Kidney (tissue), 14 donors: ENCODE results near the gene HLA-DMA. TPM values are rescaled to one million over a fixed set of nuclear protein-coding genes. Genes with fewer than 3 reads are reported as not detected.

ENCODE experiments used
- DNase-seq, 5 donors: peaks; one replicate each; pipeline ENCODE4 v3.0.0-alpha.2; 2013 to 2020
- FAIRE-seq: peaks from 2 replicates; lab custom pipeline; 2012; peaks lifted over from hg19 to GRCh38; lab: Jason Lieb, UNC
- H3K27ac ChIP-seq, 2 donors: one replicate each; pipeline ENCODE4 v1.7.0; 2013; ENCODE audit warnings: low read depth in 2 of 2, low read length in 2 of 2, inconsistent platforms in 1 of 2
- H3K27me3 ChIP-seq: one replicate; pipeline ENCODE4 v1.7.1; 2013; ENCODE audit warnings: low read length, inconsistent platforms; ENCODE audit not compliant: control insufficient read depth, insufficient read depth
- H3K36me3 ChIP-seq, 3 donors: one replicate each; pipeline versions ENCODE4 v1.7.0 to v1.7.1; 2013; ENCODE audit warnings: low read length in 3 of 3, control low read depth in 1 of 3, inconsistent platforms in 1 of 3; ENCODE audit not compliant: insufficient read depth in 3 of 3, control insufficient read depth in 2 of 3
- H3K4me1 ChIP-seq, 3 donors: one replicate each; pipeline versions ENCODE4 v1.7.0 to v1.7.1; 2013; ENCODE audit warnings: low read length in 3 of 3, inconsistent platforms in 1 of 3, low read depth in 1 of 3; ENCODE audit not compliant: control insufficient read depth in 2 of 3, insufficient read depth in 2 of 3
- H3K4me3 ChIP-seq, 3 donors: one replicate each; pipeline versions ENCODE4 v1.7.0 to v1.8.1; 2013; ENCODE audit warnings: low read length in 3 of 3, control low read depth in 1 of 3, inconsistent platforms in 1 of 3
- H3K9ac ChIP-seq, 3 donors: one replicate each; pipeline versions ENCODE4 v1.7.0 to v1.7.1; 2013; ENCODE audit warnings: low read length in 3 of 3, control low read depth in 1 of 3, inconsistent platforms in 1 of 3
- H3K9me3 ChIP-seq, 3 donors: one replicate each; pipeline versions ENCODE4 v1.7.0 to v1.7.1; 2013; ENCODE audit warnings: low read length in 3 of 3, control low read depth in 1 of 3, inconsistent platforms in 1 of 3; ENCODE audit not compliant: control insufficient read depth in 2 of 3, insufficient read depth in 1 of 3
- CTCF ChIP-seq: IDR thresholded peaks from 3 replicates; pipeline ENCODE4 v1.5.1; 2012; ENCODE audit warnings: mild to moderate bottlenecking, moderate library complexity, borderline replicate concordance; ENCODE audit not compliant: insufficient read depth; ENCODE audit errors: extremely low read depth
- intact Hi-C: fragments of 100-400 bp; cut with DNase I; formaldehyde crosslinking; loops from one replicate; pipeline ENCODE4 v1.11.1; 2022
- polyA plus RNA-seq: library from polyadenylated mRNA; stranded (reverse); fragments of 350-450 nt; fragmentation: Illumina TruSeq; extraction: RNeasy Lipid Tissue Mini Kit (QIAGEN cat#74804); gene quantifications from one replicate; pipeline ENCODE4 v1.2.3, GENCODE V29; 2014; ENCODE audit warnings: low read depth, low replicate concordance; ENCODE audit not compliant: insufficient read depth
- total RNA-seq: library from RNA; stranded (reverse); fragmentation: NEBNext Ultra II Directional; extraction: Animal tissue kit (Norgen Biotek cat#: 25700); gene quantifications from one replicate; pipeline ENCODE4 v1.2.1, GENCODE V29; 2021
- donor health status: control.
- donor health status: control.
- donor health status: control.
- donor health status: control.
- donor health status: control.
- donor health status: DM: yes; HTN: yes; CAD: no.
- donor health status: Normal renal cell carcinoma (clear cell type).

HLA-DMA gene
- total and polyA plus RNA-seq, 2 donors from 2014 or later = 98.5 to 101 TPM

GRCh38 chr6:32971581-32972352 is 18.9 kb upstream of the HLA-DMA start:
- H3K27me3 ChIP-seq = no peaks in the 10 kb centered on the region
- no peak for TF ChIP-seq CTCF
- intact Hi-C loops = loop anchor here (10.0 kb wide), 1 partner anchor 77 kb away; no protein-coding TSS in a partner anchor
- DNase-seq (peak; percentile 100), FAIRE-seq (peak; percentile 88)
- peak overlapping the region; percentile 99 for H3K4me3 ChIP-seq
- H3K9me3 ChIP-seq = no peaks in the 10 kb centered on the region
- peak overlapping the region; percentile 100 for H3K27ac ChIP-seq
- peaks cover 6 to 26% (median 19%) of the 10 kb centered on the region in 3 donors for H3K4me1 ChIP-seq
- peaks cover 21 to 40% (median 23%) of the 10 kb centered on the region in 3 donors for H3K36me3 ChIP-seq
- H3K9ac ChIP-seq = peak overlapping the region; percentile 99 to 100 (median 100)

GRCh38 chr6:32971242-32971580 is 18.3 kb upstream of the HLA-DMA start:
- intact Hi-C loops = loop anchor here (10.0 kb wide), 1 partner anchor 76 kb away; no protein-coding TSS in a partner anchor
- peak overlapping the region; percentile 85 to 99 (median 99) for H3K4me3 ChIP-seq
- H3K9ac ChIP-seq = peak overlapping the region; percentile 99 to 100 (median 100)
- no peak for TF ChIP-seq CTCF
- no peaks in the 10 kb centered on the region for H3K27me3 ChIP-seq
- H3K27ac ChIP-seq = peak overlapping the region; percentile 100
- H3K4me1 ChIP-seq = peaks cover 10 to 22% (median 19%) of the 10 kb centered on the region in 3 donors
- FAIRE-seq (no peak), DNase-seq (no peak)
- peaks cover 15 to 35% (median 17%) of the 10 kb centered on the region in 3 donors for H3K36me3 ChIP-seq
- no peaks in the 10 kb centered on the region for H3K9me3 ChIP-seq

GRCh38 chr6:32970413-32971241 is 17.7 kb upstream of the HLA-DMA start:
- no peak for TF ChIP-seq CTCF
- peak overlapping the region; percentile 99 to 100 (median 100) for H3K9ac ChIP-seq
- H3K36me3 ChIP-seq = peaks cover 10 to 29% (median 11%) of the 10 kb centered on the region in 3 donors
- peaks cover 10 to 20% (median 14%) of the 10 kb centered on the region in 3 donors for H3K4me1 ChIP-seq
- no peaks in the 10 kb centered on the region for H3K27me3 ChIP-seq
- DNase-seq = peak; percentile 91 to 98 (median 96)
- intact Hi-C loops = loop anchor here (10.0 kb wide), 1 partner anchor 76 kb away; no protein-coding TSS in a partner anchor
- peak overlapping the region; percentile 100 for H3K27ac ChIP-seq
- peak overlapping the region; percentile 90 to 99 (median 99) for H3K4me3 ChIP-seq
- no peaks in the 10 kb centered on the region for H3K9me3 ChIP-seq
- FAIRE-seq = no peak
